SK-N-SH (cell line): ENCODE data around the gene DNAJC10. TPM values are rescaled to one million over a fixed set of nuclear protein-coding genes. Genes with fewer than 3 reads are reported as not detected.

Experiments
- CTCF ChIA-PET: fragments of 300-600, 350-600 bp; formaldehyde crosslinking; extraction: SDS; loops from one replicate; lab custom pipeline; 2021; lab: Yijun Ruan, JAX
- POLR2A ChIA-PET: fragments of 350-600 bp; sonication (Branson Sonifier 250); formaldehyde crosslinking; extraction: SDS; loops from one replicate; lab custom pipeline; 2020; ENCODE audit warnings: antibody characterized with exemption, inconsistent platforms; lab: Yijun Ruan, JAX
- DNase-seq: peaks from one replicate; pipeline ENCODE4 v3.0.0; 2012
- H2AFZ ChIP-seq: fragments of 200-600 bp; sonication (generic); 2 replicates; pipeline ENCODE4 v1.8.1; 2016; ENCODE audit warnings: antibody characterized with exemption, mild to moderate bottlenecking, low read depth
- H3F3A ChIP-seq: fragments of 200-600 bp; sonication (generic); replicated peaks from 2 replicates; pipeline ENCODE3; 2016; ENCODE audit warnings: antibody characterized with exemption, mild to moderate bottlenecking; ENCODE audit not compliant: insufficient read depth
- H3K27ac ChIP-seq, 2 experiments: fragments of 200-500 bp in 1 of 2; fragments of 200-600 bp in 1 of 2; sonication (Bioruptor generic) in 1 of 2; sonication (generic), shearing (Covaris generic) in 1 of 2; 2 replicates each; pipeline versions ENCODE4 v1.5.1 to v1.6.1; 2014 to 2016; ENCODE audit warnings: low read depth in 2 of 2, inconsistent platforms in 1 of 2, low read length in 1 of 2, mild to moderate bottlenecking in 1 of 2, mixed read lengths in 1 of 2
- H3K27me3 ChIP-seq: fragments of 200-600 bp; sonication (generic), shearing (Covaris generic); 2 replicates; pipeline ENCODE4 v1.6.1; 2016; ENCODE audit warnings: mixed run types; ENCODE audit not compliant: insufficient read depth
- H3K36me3 ChIP-seq, 2 experiments: fragments of 200-500 bp in 1 of 2; fragments of 200-600 bp in 1 of 2; sonication (Bioruptor generic) in 1 of 2; sonication (generic) in 1 of 2; replicated peaks in 1 of 2; 2 replicates each; pipeline versions ENCODE3 to v1.5.1; 2014 to 2016; ENCODE audit warnings: low read length in 1 of 2, mild to moderate bottlenecking in 1 of 2; ENCODE audit not compliant: insufficient read depth in 2 of 2, control insufficient read depth in 1 of 2
- H3K4me1 ChIP-seq, 2 experiments: fragments of 200-500 bp in 1 of 2; fragments of 200-600 bp in 1 of 2; sonication (Bioruptor generic) in 1 of 2; sonication (generic), shearing (Covaris generic) in 1 of 2; 2 replicates each; pipeline versions ENCODE4 v1.5.1 to v1.6.1; 2014 to 2016; ENCODE audit warnings: low read depth in 1 of 2, low read length in 1 of 2, mixed run types in 1 of 2; ENCODE audit not compliant: insufficient read depth in 2 of 2, control insufficient read depth in 1 of 2
- H3K4me2 ChIP-seq: fragments of 200-600 bp; sonication (generic), shearing (Covaris generic); 2 replicates; pipeline ENCODE4 v1.6.1; 2017; ENCODE audit warnings: mixed run types
- H3K4me3 ChIP-seq, 2 experiments: fragments of 200-500 bp in 1 of 2; fragments of 200-600 bp in 1 of 2; sonication (Bioruptor generic) in 1 of 2; sonication (generic), shearing (Covaris generic) in 1 of 2; 2 replicates each; pipeline versions ENCODE4 v1.5.1 to v1.8.1; 2014 to 2016; ENCODE audit warnings: low read depth in 2 of 2, inconsistent platforms in 1 of 2, low read length in 1 of 2, mild to moderate bottlenecking in 1 of 2, mixed read lengths in 1 of 2, moderate library complexity in 1 of 2
- H3K79me2 ChIP-seq: fragments of 200-600 bp; sonication (generic); 2 replicates; pipeline ENCODE4 v1.8.1; 2017; ENCODE audit warnings: mild to moderate bottlenecking; ENCODE audit not compliant: insufficient read depth
- H3K9ac ChIP-seq: fragments of 200-600 bp; sonication (generic); 2 replicates; pipeline ENCODE4 v1.6.1; 2017; ENCODE audit warnings: mixed run types
- H3K9me2 ChIP-seq: fragments of 200-600 bp; sonication (generic); 2 replicates; pipeline ENCODE4 v1.6.1; 2017; ENCODE audit warnings: mixed run types
- H3K9me3 ChIP-seq: fragments of 200-600 bp; sonication (generic); 2 replicates; pipeline ENCODE4 v1.6.1; 2017; ENCODE audit warnings: mixed run types, mild to moderate bottlenecking, moderate library complexity
- H4K20me1 ChIP-seq: fragments of 200-600 bp; sonication (generic); 2 replicates; pipeline ENCODE4 v1.6.1; 2017; ENCODE audit warnings: mild to moderate bottlenecking, mixed run types; ENCODE audit not compliant: insufficient read depth
- CHD2 ChIP-seq: fragments of 150-350 bp; IDR thresholded peaks from 2 replicates; pipeline ENCODE4 v1.6.1; 2018; ENCODE audit warnings: low read length; ENCODE audit not compliant: partially characterized antibody
- ELF1 ChIP-seq: IDR thresholded peaks from 2 replicates; pipeline ENCODE4 v1.4.0; 2012
- EP300 ChIP-seq, 2 experiments: IDR thresholded peaks; 2 replicates each; pipeline versions ENCODE4 v1.4.0 to v1.6.1; 2012; ENCODE audit warnings: borderline replicate concordance in 1 of 2, low read depth in 1 of 2, low read length in 1 of 2
- FOSL2 ChIP-seq: IDR thresholded peaks from 2 replicates; pipeline ENCODE4 v1.4.0; 2012; ENCODE audit warnings: low read depth, mild to moderate bottlenecking, moderate library complexity, borderline replicate concordance
- FOXJ3 ChIP-seq: sonication (generic); formaldehyde crosslinking; IDR thresholded peaks from 2 replicates; pipeline ENCODE4 v1.5.1; 2020; ENCODE audit warnings: mild to moderate bottlenecking, missing genetic modification reagents
- FOXM1 ChIP-seq: IDR thresholded peaks from 2 replicates; pipeline ENCODE4 v1.4.0; 2012; ENCODE audit warnings: low read depth, mild to moderate bottlenecking
- GABPA ChIP-seq: IDR thresholded peaks from 2 replicates; pipeline ENCODE4 v1.4.0; 2012; ENCODE audit warnings: low read depth, mild to moderate bottlenecking
- IRF3 ChIP-seq: fragments of 150-350 bp; IDR thresholded peaks from 2 replicates; pipeline ENCODE4 v1.6.1; 2016; ENCODE audit warnings: mild to moderate bottlenecking, low read depth, low read length
- JUND ChIP-seq: IDR thresholded peaks from 2 replicates; pipeline ENCODE4 v1.4.0; 2012
- MAX ChIP-seq: IDR thresholded peaks from 2 replicates; pipeline ENCODE4 v1.4.0; 2012; ENCODE audit warnings: low read depth
- MEF2A ChIP-seq: IDR thresholded peaks from 2 replicates; pipeline ENCODE4 v1.4.0; 2012; ENCODE audit warnings: low read depth, borderline replicate concordance
- RAD21 ChIP-seq: IDR thresholded peaks from 2 replicates; pipeline ENCODE4 v1.6.1; 2012; ENCODE audit warnings: mild to moderate bottlenecking, low read length
- RCOR1 ChIP-seq: fragments of 150-350 bp; IDR thresholded peaks from 2 replicates; pipeline ENCODE4 v1.6.1; 2017; ENCODE audit warnings: antibody characterized with exemption, low read length
- REST ChIP-seq: IDR thresholded peaks from 2 replicates; pipeline ENCODE4 v1.6.1; 2012; ENCODE audit warnings: mild to moderate bottlenecking, low read depth, low read length, moderate library complexity
- RXRA ChIP-seq: IDR thresholded peaks from 2 replicates; pipeline ENCODE4 v1.4.0; 2012; ENCODE audit warnings: low read depth, mild to moderate bottlenecking, borderline replicate concordance
- TAF1 ChIP-seq: IDR thresholded peaks from 2 replicates; pipeline ENCODE4 v1.6.1; 2012; ENCODE audit warnings: low read depth, mild to moderate bottlenecking, low read length, moderate library complexity, borderline replicate concordance
- TCF12 ChIP-seq: IDR thresholded peaks from 2 replicates; pipeline ENCODE4 v1.4.0; 2012
- USF1 ChIP-seq: IDR thresholded peaks from 2 replicates; pipeline ENCODE4 v1.4.0; 2012; ENCODE audit warnings: low read depth, borderline replicate concordance
- USF2 ChIP-seq: fragments of 150-350 bp; IDR thresholded peaks from 2 replicates; pipeline ENCODE4 v1.6.1; 2017; ENCODE audit warnings: antibody characterized with exemption, low read length, low read depth, borderline replicate concordance
- WGBS: methylation state at CpG from one replicate; pipeline ENCODE4 v1.1.6; 2017; ENCODE audit warnings: low lambda C conversion rate; 5-methylcytosine and 5-hydroxymethylcytosine counted together
- polyA plus RNA-seq, 3 experiments: library from polyadenylated mRNA; depleted of rRNA; stranded (reverse); fragments of >200 nt; gene quantifications; 2 replicates each; pipeline ENCODE4 v1.2.3, GENCODE V29; 2012

The DNAJC10 gene
- polyA plus RNA-seq, 1 of the 3 experiments (the other 2 are of a cell fraction), result 30.8 TPM

- TF ChIP-seq USF2 (no peak), FOSL2 (no peak), ELF1 (no peak), USF1 (no peak), TCF12 (no peak), GABPA (no peak), EP300 (IDR thresholded peaks at IDR 0.05; ENCODE audit: borderline replicate concordance in 1 of 2, low read depth in 1 of 2, low read length in 1 of 2) (no peak), MAX (no peak), RAD21 (no peak), CHD2 (no peak), MEF2A (no peak), REST (no peak), RCOR1 (no peak), FOXM1 (no peak), TAF1 (no peak), JUND (no peak), FOXJ3 (no peak), RXRA (no peak), IRF3 (no peak)
- Histone ChIP-seq H4K20me1 (no peaks in the 10 kb centered on the region), H3K9me2 (no peaks in the 10 kb centered on the region), H3F3A (no peaks in the 10 kb centered on the region), H2AFZ (no peak overlapping the region), H3K4me2 (no peak overlapping the region), H3K9me3 (no peaks in the 10 kb centered on the region), H3K27me3 (no peaks in the 10 kb centered on the region), H3K4me1 (no peaks in the 10 kb centered on the region), H3K79me2 (no peaks in the 10 kb centered on the region), H3K9ac (no peak overlapping the region), H3K36me3 (no peaks in the 10 kb centered on the region), H3K27ac (no peak overlapping the region), H3K4me3 (no peak overlapping the region)
- POLR2A ChIA-PET, result no interaction called here
- CTCF ChIA-PET, result interaction anchor here (0.7 kb wide), 1 partner anchor 304 kb away, joined by 4 read pairs; no protein-coding TSS in a partner anchor
- no peak for DNase-seq
- 91% methylated on average over 4 of the region's 4 CpGs for WGBS
These were observed 21.9 kb upstream of the DNAJC10 start for GRCh38 chr2:182694189-182694588.
